ENCODE results near the gene LBHD2. TPM values are rescaled to one million over a fixed set of nuclear protein-coding genes. Genes with fewer than 3 reads are reported as not detected.

Gene LBHD2
- total and polyA plus RNA-seq, 10 donors = 0.52 to 0.55 TPM; not detected in 8

DNA sequence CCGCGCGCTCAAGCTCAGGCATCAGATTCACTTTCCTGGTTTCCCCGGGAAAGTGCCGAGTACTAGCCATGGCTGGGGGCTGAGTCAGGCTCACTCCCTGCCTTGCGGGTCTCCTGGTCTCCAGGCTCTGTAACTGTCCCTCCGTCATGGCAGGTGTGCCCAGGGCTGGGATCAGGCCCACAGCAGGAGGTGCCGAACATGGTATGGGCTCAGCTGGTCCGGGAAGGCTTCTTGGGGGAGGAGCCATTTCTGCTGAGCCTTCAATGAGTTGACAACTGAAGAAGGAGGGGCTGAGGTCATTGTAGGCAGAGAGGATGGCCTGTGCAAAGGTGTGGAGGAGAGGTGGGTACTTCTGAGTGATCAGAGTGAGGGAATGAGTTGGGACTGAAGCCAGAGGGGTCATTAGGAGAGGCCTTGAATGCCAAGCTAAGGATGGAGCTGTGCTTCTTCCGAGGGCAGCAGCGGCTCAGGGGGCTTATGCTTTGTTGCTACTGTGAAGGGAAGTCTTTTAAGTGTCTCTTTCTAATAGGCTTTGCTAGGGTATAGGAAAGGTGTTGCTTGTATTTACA is 11.3 kb downstream of the LBHD2 start:
- Histone ChIP-seq H3K36me3 (no peaks in the 10 kb centered on the region), H3K4me3 (peak overlapping the region in 5 of 8 donors; percentile 2 to 46 (median 13)), H3K27me3 (replicated peaks in 1 of 7) (peaks cover 0 to 18% (median 0%) of the 10 kb centered on the region in 7 donors), H3K9me3 (no peaks in the 10 kb centered on the region), H3K27ac (peak overlapping the region; percentile 15 to 85 (median 78)), H3K4me1 (peaks cover 4 to 72% (median 57%) of the 10 kb centered on the region in 6 donors)
- WGBS, 5 donors = 75 to 90% (median 88%) methylated on average over 10 to 11 of the region's 11 CpGs
- intact Hi-C loops (cut with DNase I; ENCODE audit: low total_unique reads) = loop anchor here (10.0 kb wide), 1 partner anchor 400 kb away; no protein-coding TSS in a partner anchor
- no peak for DNase-seq
- TF ChIP-seq POLR2AphosphoS5 (IDR thresholded peaks at IDR 0.05) = no peak
- TF ChIP-seq POLR2A (IDR thresholded peaks at IDR 0.05) = no peak
- TF ChIP-seq, protein P1, sequence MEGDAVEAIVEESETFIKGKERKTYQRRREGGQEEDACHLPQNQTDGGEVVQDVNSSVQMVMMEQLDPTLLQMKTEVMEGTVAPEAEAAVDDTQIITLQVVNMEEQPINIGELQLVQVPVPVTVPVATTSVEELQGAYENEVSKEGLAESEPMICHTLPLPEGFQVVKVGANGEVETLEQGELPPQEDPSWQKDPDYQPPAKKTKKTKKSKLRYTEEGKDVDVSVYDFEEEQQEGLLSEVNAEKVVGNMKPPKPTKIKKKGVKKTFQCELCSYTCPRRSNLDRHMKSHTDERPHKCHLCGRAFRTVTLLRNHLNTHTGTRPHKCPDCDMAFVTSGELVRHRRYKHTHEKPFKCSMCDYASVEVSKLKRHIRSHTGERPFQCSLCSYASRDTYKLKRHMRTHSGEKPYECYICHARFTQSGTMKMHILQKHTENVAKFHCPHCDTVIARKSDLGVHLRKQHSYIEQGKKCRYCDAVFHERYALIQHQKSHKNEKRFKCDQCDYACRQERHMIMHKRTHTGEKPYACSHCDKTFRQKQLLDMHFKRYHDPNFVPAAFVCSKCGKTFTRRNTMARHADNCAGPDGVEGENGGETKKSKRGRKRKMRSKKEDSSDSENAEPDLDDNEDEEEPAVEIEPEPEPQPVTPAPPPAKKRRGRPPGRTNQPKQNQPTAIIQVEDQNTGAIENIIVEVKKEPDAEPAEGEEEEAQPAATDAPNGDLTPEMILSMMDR (IDR thresholded peaks at IDR 0.05 in 8 of 11, conservative IDR thresholded peaks at IDR 0.05 in 3 of 11) = no peak

DNA sequence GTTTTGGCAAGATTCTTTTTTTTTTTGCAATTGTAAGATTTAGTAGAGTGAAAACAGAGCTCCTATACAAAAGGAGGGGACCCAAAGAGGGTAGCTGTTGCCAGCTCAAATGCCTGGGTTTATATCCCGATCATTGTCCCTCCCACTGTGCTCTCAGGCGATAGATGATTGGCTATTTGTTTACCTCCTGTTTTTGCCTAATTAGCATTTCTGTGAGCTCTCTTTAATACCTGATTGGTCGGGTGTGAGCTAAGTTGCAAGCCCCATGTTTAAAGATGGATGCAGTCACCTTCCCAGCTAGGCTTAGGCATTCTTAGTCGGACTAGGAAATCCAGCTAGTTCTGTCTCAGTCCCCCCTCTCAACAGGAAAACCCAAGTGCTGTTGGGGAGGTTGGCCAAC is 12.4 kb downstream of the LBHD2 start:
- 57 to 89% (median 85%) methylated on average over 4 of the region's 4 CpGs for WGBS, 5 donors
- H3K27ac ChIP-seq = peak overlapping the region in 2 of 8 donors; percentile 33 to 49
- no peak overlapping the region for H3K4me3 ChIP-seq
- H3K27me3 ChIP-seq (replicated peaks in 1 of 7) = peaks cover 0 to 9% (median 0%) of the 10 kb centered on the region in 7 donors
- DNase-seq = no peak
- no peaks in the 10 kb centered on the region for H3K36me3 ChIP-seq
- intact Hi-C loops (cut with DNase I; ENCODE audit: low total_unique reads) = loop anchor here (10.0 kb wide), 1 partner anchor 402 kb away; no protein-coding TSS in a partner anchor
- H3K4me1 ChIP-seq = peaks cover 4 to 73% (median 57%) of the 10 kb centered on the region in 6 donors
- TF ChIP-seq POLR2A (IDR thresholded peaks at IDR 0.05) = no peak
- no peak for TF ChIP-seq POLR2AphosphoS5 (IDR thresholded peaks at IDR 0.05)
- TF ChIP-seq, protein P1 (IDR thresholded peaks at IDR 0.05 in 8 of 11, conservative IDR thresholded peaks at IDR 0.05 in 3 of 11) = no peak
- H3K9me3 ChIP-seq = no peaks in the 10 kb centered on the region

DNA sequence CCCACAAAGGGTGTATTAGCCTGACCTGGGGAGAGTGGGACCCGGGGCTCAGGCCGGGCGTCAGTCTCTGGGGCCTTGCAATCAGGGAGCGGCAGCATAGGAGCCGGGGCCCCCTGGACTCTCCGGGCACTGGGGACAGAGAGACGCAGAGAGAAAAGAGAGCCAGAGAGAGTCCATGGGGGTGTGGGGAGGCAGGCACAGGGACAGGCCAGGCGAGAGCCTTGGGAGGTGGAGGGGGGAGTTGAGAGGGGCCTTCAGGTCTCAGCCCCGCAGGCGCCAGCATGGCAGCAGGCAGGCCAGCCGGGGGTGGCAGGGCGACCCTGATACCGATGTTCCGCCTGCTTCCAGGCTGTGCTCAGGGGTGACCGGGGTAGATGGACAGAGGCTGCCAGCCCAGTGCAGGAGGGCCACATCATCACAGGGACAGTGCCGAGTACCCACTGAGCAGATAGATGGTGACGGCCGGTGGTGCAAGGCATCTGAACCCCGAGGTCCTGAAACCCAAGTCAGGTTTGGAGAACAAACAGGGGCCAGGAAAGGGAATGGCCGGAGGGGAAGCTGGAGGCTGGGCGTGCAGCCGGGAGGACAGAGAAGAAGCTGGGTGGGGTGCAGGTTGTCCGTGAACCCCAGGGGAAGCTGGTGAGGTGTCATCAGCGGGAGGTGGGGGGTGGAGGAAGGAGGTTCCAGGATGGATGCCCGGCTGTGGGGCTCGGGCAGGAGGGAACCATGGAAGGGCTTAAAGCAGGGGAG is 13.4 kb downstream of the LBHD2 start:
- peak overlapping the region in 1 of 8 donors; percentile 15 for H3K4me3 ChIP-seq
- no peaks in the 10 kb centered on the region for H3K36me3 ChIP-seq
- H3K9me3 ChIP-seq = no peaks in the 10 kb centered on the region
- peaks cover 0 to 13% (median 10%) of the 10 kb centered on the region in 7 donors for H3K27me3 ChIP-seq (replicated peaks in 1 of 7)
- 71 to 85% (median 78%) methylated on average over 25 to 26 of the region's 26 CpGs for WGBS, 5 donors
- no peak for DNase-seq
- intact Hi-C loops (cut with DNase I; ENCODE audit: low total_unique reads) = loop anchor here (10.0 kb wide), 1 partner anchor 403 kb away; no protein-coding TSS in a partner anchor
- H3K4me1 ChIP-seq = peaks cover 0 to 73% (median 56%) of the 10 kb centered on the region in 6 donors
- peak overlapping the region in 6 of 8 donors; percentile 18 to 49 (median 30) for H3K27ac ChIP-seq
- TF ChIP-seq, protein P1 (IDR thresholded peaks at IDR 0.05 in 8 of 11, conservative IDR thresholded peaks at IDR 0.05 in 3 of 11) = no peak
- no peak for TF ChIP-seq POLR2AphosphoS5 (IDR thresholded peaks at IDR 0.05)
- TF ChIP-seq POLR2A (IDR thresholded peaks at IDR 0.05) = no peak
